RWPE1 (cell line): ENCODE data around the gene ZNF512B.

Experiments
- CTCF ChIA-PET: fragments of 350-600 bp; sonication (Branson Sonifier 250); formaldehyde crosslinking; extraction: SDS; loops from one replicate; lab custom pipeline; 2021; lab: Yijun Ruan, JAX
- POLR2A ChIA-PET: fragments of 400-600 bp; formaldehyde crosslinking; extraction: SDS; loops from one replicate; lab custom pipeline; 2020; ENCODE audit warnings: antibody characterized with exemption; ENCODE audit not compliant: low non-redundant PET; lab: Yijun Ruan, JAX
- DNase-seq: peaks from one replicate; pipeline ENCODE4 v3.0.0; 2012; ENCODE audit warnings: low spot score
- H3K27ac ChIP-seq: fragments of 450-650 bp; 2 replicates; pipeline ENCODE4 v1.5.1; 2017
- CTCF ChIP-seq: fragments of 450-650 bp; conservative IDR thresholded peaks from 2 replicates; pipeline ENCODE4 v1.5.1; 2017; ENCODE audit warnings: low read depth, mild to moderate bottlenecking

Gene ZNF512B

GRCh38 chr20:63982937-63983336 is 13.2 kb upstream of the ZNF512B start:
- peak overlapping the region; percentile 20 for H3K27ac ChIP-seq
- CTCF ChIA-PET, result interaction anchor here (0.7 to 2.9 kb wide), 5 partner anchors 9 to 760 kb away, joined by 3 to 13 read pairs (median 6); no protein-coding TSS in a partner anchor
- POLR2A ChIA-PET, result no interaction called here
- no peak for TF ChIP-seq CTCF
- no peak for DNase-seq

GRCh38 chr20:63980806-63981728 is 11.3 kb upstream of the ZNF512B start, which contains the start of gene PRPF6:
Gene PRPF6 (plus strand): TSS chr20:63981132. CDS start chr20:63981246, 114 bp downstream.
- ChIA-PET CTCF (interaction anchor here (0.5 to 2.0 kb wide), 17 partner anchors 7 to 1399 kb away, joined by 3 to 10 read pairs (median 4); partner anchors contain the start of genes HELZ2, LIME1 and TPD52L2), POLR2A (interaction anchor here (0.6 to 1.3 kb wide), 6 partner anchors 25 to 447 kb away, joined by 3 to 8 read pairs (median 4); partner anchors contain the start of genes GMEB2, PTK6, TPD52L2 and UCKL1)
- TF ChIP-seq CTCF, result peak; percentile 99
- DNase-seq, result peak; percentile 98
- peak within 1 kb of the TSS; percentile 95 for H3K27ac ChIP-seq

GRCh38 chr20:63980317-63980805 is 10.6 kb upstream of the ZNF512B start:
- peak overlapping the region; percentile 95 for H3K27ac ChIP-seq
- DNase-seq, result peak; percentile 91
- TF ChIP-seq CTCF, result no peak
- CTCF ChIA-PET, result interaction anchor here (0.5 to 2.0 kb wide), 18 partner anchors 9 to 924 kb away, joined by 3 to 6 read pairs (median 4); partner anchors contain the start of genes HELZ2, LIME1 and TPD52L2
- POLR2A ChIA-PET, result interaction anchor here (0.6 to 1.3 kb wide), 7 partner anchors 24 to 446 kb away, joined by 3 to 8 read pairs (median 3); partner anchors contain the start of genes GMEB2, PTK6, TPD52L2 and UCKL1

- no peak for DNase-seq
- CTCF ChIA-PET, result interaction anchor here (0.6 to 2.0 kb wide), 14 partner anchors 9 to 463 kb away, joined by 3 to 5 read pairs (median 4); partner anchors contain the start of genes HELZ2, LIME1 and TPD52L2
- no peak for TF ChIP-seq CTCF
- POLR2A ChIA-PET, result interaction anchor here (0.6 to 1.3 kb wide), 3 partner anchors 85 to 445 kb away, joined by 3 to 4 read pairs (median 3); partner anchors contain the start of gene PTK6
- H3K27ac ChIP-seq, result peak within 1 kb of the TSS; percentile 95
Observed at GRCh38 chr20:63979557-63980316, 10.0 kb upstream of the ZNF512B start, which contains the start of gene SAMD10. Gene SAMD10 (minus strand): TSS chr20:63979642. CDS start chr20:63979467, 175 bp downstream.

- ChIA-PET CTCF (interaction anchor here (1.1 to 2.0 kb wide), 4 partner anchors 20 to 405 kb away, joined by 3 to 4 read pairs (median 4); partner anchors contain the start of genes HELZ2 and TPD52L2), POLR2A (no interaction called here)
- peak overlapping the region; percentile 95 for H3K27ac ChIP-seq
Observed at GRCh38 chr20:63979229-63979556, 9.5 kb upstream of the ZNF512B start.

More at GRCh38 chr20:63979229-63979556, 9.5 kb upstream of the ZNF512B start:
- no peak for TF ChIP-seq CTCF
- no peak for DNase-seq
